Body of pancreas (tissue), 4 donors: ENCODE measurements around the gene DLX4.

Experiments used
- CTCF ChIP-seq, 7 experiments: fragments of 450-650 bp in 4 of 7; fragments of 200-600 bp in 3 of 7; sonication (generic) in 3 of 7; IDR thresholded peaks; one replicate each; pipeline ENCODE4 v1.5.1; 2016 to 2019; ENCODE audit warnings: antibody characterized with exemption in 7 of 7
- POLR2A ChIP-seq, 3 donors: fragments of 450-650 bp; IDR thresholded peaks; one replicate each; pipeline ENCODE4 v1.6.1; 2016; ENCODE audit warnings: antibody characterized with exemption in 3 of 3, mild to moderate bottlenecking in 2 of 3

- no peak for TF ChIP-seq POLR2A (IDR thresholded peaks at IDR 0.05)
- TF ChIP-seq CTCF (IDR thresholded peaks at IDR 0.05): no peak
Observed at GRCh38 chr17:49975531-49975930, 6.5 kb downstream of the DLX4 start.
